Lung (tissue), 12 donors: Measurements from ENCODE around the gene GABRG3. TPM values are rescaled to one million over a fixed set of nuclear protein-coding genes. Genes with fewer than 3 reads are reported as not detected.

Experiments used
- ATAC-seq: fragments of 200-7000 bp; cut with Tn5 transposase; one replicate; pipeline ENCODE4 v1.9.1; 2020; ENCODE audit warnings: moderate number of reproducible peaks; ENCODE audit not compliant: insufficient read depth, low FRiP score
- DNase-seq, 3 donors: peaks; one replicate each; pipeline ENCODE4 v3.0.0-alpha.2; 2013 to 2017
- H3K27ac ChIP-seq, 2 donors: one replicate each; pipeline ENCODE4 v1.5.1; 2013; ENCODE audit warnings: mild to moderate bottlenecking in 2 of 2, moderate library complexity in 2 of 2, control low read depth in 1 of 2, inconsistent platforms in 1 of 2, low read depth in 1 of 2, low read length in 1 of 2
- H3K27me3 ChIP-seq, 3 donors: one replicate each; pipeline ENCODE4 v1.5.1; 2013; ENCODE audit warnings: low read length in 2 of 3; ENCODE audit not compliant: control insufficient read depth in 3 of 3, insufficient read depth in 3 of 3
- H3K36me3 ChIP-seq, 4 donors: one replicate each; pipeline ENCODE4 v1.5.1; 2013; ENCODE audit warnings: low read length in 4 of 4, mild to moderate bottlenecking in 1 of 4, moderate library complexity in 1 of 4; ENCODE audit not compliant: control insufficient read depth in 4 of 4, insufficient read depth in 4 of 4
- H3K4me1 ChIP-seq, 5 donors: one replicate each; pipeline ENCODE4 v1.5.1; 2013; ENCODE audit warnings: low read length in 5 of 5, mild to moderate bottlenecking in 2 of 5, moderate library complexity in 1 of 5; ENCODE audit not compliant: control insufficient read depth in 5 of 5, insufficient read depth in 5 of 5
- H3K4me3 ChIP-seq: one replicate; pipeline ENCODE4 v1.5.1; 2013; ENCODE audit warnings: mild to moderate bottlenecking, control low read depth, moderate library complexity
- H3K9ac ChIP-seq, 2 donors: one replicate each; pipeline ENCODE4 v1.5.1; 2013; ENCODE audit warnings: low read length in 2 of 2, control low read depth in 1 of 2; ENCODE audit not compliant: insufficient read depth in 1 of 2
- H3K9me3 ChIP-seq, 4 donors: one replicate each; pipeline ENCODE4 v1.5.1; 2013; ENCODE audit warnings: low read length in 3 of 4, mild to moderate bottlenecking in 1 of 4, moderate library complexity in 1 of 4; ENCODE audit not compliant: control insufficient read depth in 4 of 4, insufficient read depth in 3 of 4
- CTCF ChIP-seq: IDR thresholded peaks from 2 replicates; pipeline ENCODE4 v1.5.1; 2012; ENCODE audit warnings: mild to moderate bottlenecking; ENCODE audit errors: control extremely low read depth, extremely low read depth
- WGBS, 2 donors: extraction: QIAGEN DNeasy Blood & Tissue Kit; methylation state at CpG; one replicate each; pipeline ENCODE4 v1.1.7; 2013; 5-methylcytosine and 5-hydroxymethylcytosine counted together
- polyA plus RNA-seq, 2 donors: library from polyadenylated mRNA; stranded (reverse); fragments of 200-250 nt; gene quantifications; one replicate each; pipeline ENCODE4 v1.2.1, GENCODE V29; 2013
- total RNA-seq, 2 donors: library from RNA; depleted of rRNA in 1 of 2; stranded (reverse); fragments of >200 nt in 1 of 2; gene quantifications; one replicate each; pipeline ENCODE4 v1.2.1, GENCODE V29; 2014 to 2021
- donor health status: control.
- donor health status: control.
- donor health status: Bipolar disorder and iron deficiency.
- donor health status: healthy.
- donor health status: DM: yes; HTN: yes; CAD: no.

GABRG3 gene
- total and polyA plus RNA-seq, 4 donors: 16.9 TPM; not detected in 3

GRCh38 chr15:27541581-27541980, 570.6 kb downstream of the GABRG3 start:
- no peak for TF ChIP-seq CTCF
- no peaks in the 10 kb centered on the region for H3K4me1 ChIP-seq
- ATAC-seq (no peak), DNase-seq (no peak)
- H3K9ac ChIP-seq: no peak overlapping the region
- H3K27ac ChIP-seq: no peak overlapping the region
- H3K9me3 ChIP-seq: peaks cover 0 to 10% (median 0%) of the 10 kb centered on the region in 4 donors
- 96% methylated on average over 37 to 40 of the region's 40 CpGs for WGBS, 2 donors
- H3K4me3 ChIP-seq: no peak overlapping the region
- H3K27me3 ChIP-seq: no peaks in the 10 kb centered on the region
- H3K36me3 ChIP-seq: no peaks in the 10 kb centered on the region

- 62 to 73% methylated on average over 8 of the region's 8 CpGs for WGBS, 2 donors
- H3K9ac ChIP-seq: no peak overlapping the region
- no peak for ATAC-seq
- no peak overlapping the region for H3K4me3 ChIP-seq
- no peak overlapping the region for H3K27ac ChIP-seq
- no peaks in the 10 kb centered on the region for H3K4me1 ChIP-seq
- no peaks in the 10 kb centered on the region for H3K36me3 ChIP-seq
- no peak for DNase-seq
- H3K9me3 ChIP-seq: peaks cover 0 to 8% (median 0%) of the 10 kb centered on the region in 4 donors
- H3K27me3 ChIP-seq: no peaks in the 10 kb centered on the region
- no peak for TF ChIP-seq CTCF
Measured at GRCh38 chr15:27545494-27546255, 574.7 kb downstream of the GABRG3 start.

- Histone ChIP-seq H3K4me1 (no peaks in the 10 kb centered on the region), H3K27ac (no peak overlapping the region), H3K4me3 (no peak overlapping the region), H3K9ac (no peak overlapping the region), H3K27me3 (no peaks in the 10 kb centered on the region), H3K36me3 (no peaks in the 10 kb centered on the region), H3K9me3 (peaks cover 0 to 3% (median 0%) of the 10 kb centered on the region in 4 donors)
- WGBS, 2 donors: 78 to 90% methylated on average over 4 of the region's 4 CpGs
- DNase-seq (no peak), ATAC-seq (no peak)
- TF ChIP-seq CTCF: no peak
Measured at GRCh38 chr15:27549746-27550145, 578.8 kb downstream of the GABRG3 start.

- no peak for ATAC-seq
- Histone ChIP-seq H3K9ac (no peak overlapping the region), H3K9me3 (peaks cover 0 to 3% (median 0%) of the 10 kb centered on the region in 4 donors), H3K27ac (no peak overlapping the region), H3K27me3 (no peaks in the 10 kb centered on the region), H3K4me3 (no peak overlapping the region), H3K4me1 (no peaks in the 10 kb centered on the region), H3K36me3 (no peaks in the 10 kb centered on the region)
- TF ChIP-seq CTCF: no peak
- no peak for DNase-seq
- 70 to 76% methylated on average over 6 of the region's 6 CpGs for WGBS, 2 donors
Measured at GRCh38 chr15:27550635-27551034, 579.7 kb downstream of the GABRG3 start.
